GM13977 (cell line): ENCODE results near the gene USP26.

ENCODE experiments used
- DNase-seq: peaks from one replicate; pipeline ENCODE4 v3.0.0; 2012; ENCODE audit warnings: low spot score
- in situ Hi-C: fragments of 300-500 bp; cut with MboI; formaldehyde crosslinking; loops from one replicate; pipeline ENCODE4 v1.12.0; 2022; ENCODE audit warnings: low sequenced_read_pairs, low pct_unique_long_range_greater_than_20kb, mixed read lengths, inconsistent platforms; ENCODE audit not compliant: unreplicated experiment
- TF ChIP-seq, protein P1 (sequence below): IDR thresholded peaks from 2 replicates; pipeline ENCODE4 v1.5.1; 2012; ENCODE audit warnings: mild to moderate bottlenecking, control low read depth; ENCODE audit not compliant: insufficient read depth; ENCODE audit errors: extremely low read depth, missing control alignments

Gene USP26, protein sequence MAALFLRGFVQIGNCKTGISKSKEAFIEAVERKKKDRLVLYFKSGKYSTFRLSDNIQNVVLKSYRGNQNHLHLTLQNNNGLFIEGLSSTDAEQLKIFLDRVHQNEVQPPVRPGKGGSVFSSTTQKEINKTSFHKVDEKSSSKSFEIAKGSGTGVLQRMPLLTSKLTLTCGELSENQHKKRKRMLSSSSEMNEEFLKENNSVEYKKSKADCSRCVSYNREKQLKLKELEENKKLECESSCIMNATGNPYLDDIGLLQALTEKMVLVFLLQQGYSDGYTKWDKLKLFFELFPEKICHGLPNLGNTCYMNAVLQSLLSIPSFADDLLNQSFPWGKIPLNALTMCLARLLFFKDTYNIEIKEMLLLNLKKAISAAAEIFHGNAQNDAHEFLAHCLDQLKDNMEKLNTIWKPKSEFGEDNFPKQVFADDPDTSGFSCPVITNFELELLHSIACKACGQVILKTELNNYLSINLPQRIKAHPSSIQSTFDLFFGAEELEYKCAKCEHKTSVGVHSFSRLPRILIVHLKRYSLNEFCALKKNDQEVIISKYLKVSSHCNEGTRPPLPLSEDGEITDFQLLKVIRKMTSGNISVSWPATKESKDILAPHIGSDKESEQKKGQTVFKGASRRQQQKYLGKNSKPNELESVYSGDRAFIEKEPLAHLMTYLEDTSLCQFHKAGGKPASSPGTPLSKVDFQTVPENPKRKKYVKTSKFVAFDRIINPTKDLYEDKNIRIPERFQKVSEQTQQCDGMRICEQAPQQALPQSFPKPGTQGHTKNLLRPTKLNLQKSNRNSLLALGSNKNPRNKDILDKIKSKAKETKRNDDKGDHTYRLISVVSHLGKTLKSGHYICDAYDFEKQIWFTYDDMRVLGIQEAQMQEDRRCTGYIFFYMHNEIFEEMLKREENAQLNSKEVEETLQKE

DNA sequence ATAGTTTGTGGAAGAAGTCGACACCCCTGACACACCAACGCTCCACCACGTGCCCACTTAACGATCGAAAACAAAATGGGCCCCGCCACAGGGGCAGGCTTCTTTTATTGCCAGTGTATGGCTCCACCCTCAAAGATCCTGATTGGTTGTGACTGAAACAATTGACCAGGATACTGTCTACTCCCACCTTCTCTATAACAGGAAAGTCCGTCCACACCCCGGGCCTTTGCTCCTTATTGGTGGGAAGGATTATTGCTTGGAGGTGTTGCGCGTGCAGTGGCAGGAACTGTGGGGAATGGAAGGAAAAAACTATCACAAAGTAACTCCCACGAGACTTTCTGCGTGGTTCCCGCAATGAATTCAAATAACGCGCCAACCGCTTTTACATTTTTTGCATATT lies at the start of gene USP26:
Gene USP26, minus strand, starts transcription at position 79 of the 400 bp plus-strand sequence. CDS start 68,889 bp downstream, outside the sequence.
- in situ Hi-C loops = no loop called here
- TF ChIP-seq, protein P1, sequence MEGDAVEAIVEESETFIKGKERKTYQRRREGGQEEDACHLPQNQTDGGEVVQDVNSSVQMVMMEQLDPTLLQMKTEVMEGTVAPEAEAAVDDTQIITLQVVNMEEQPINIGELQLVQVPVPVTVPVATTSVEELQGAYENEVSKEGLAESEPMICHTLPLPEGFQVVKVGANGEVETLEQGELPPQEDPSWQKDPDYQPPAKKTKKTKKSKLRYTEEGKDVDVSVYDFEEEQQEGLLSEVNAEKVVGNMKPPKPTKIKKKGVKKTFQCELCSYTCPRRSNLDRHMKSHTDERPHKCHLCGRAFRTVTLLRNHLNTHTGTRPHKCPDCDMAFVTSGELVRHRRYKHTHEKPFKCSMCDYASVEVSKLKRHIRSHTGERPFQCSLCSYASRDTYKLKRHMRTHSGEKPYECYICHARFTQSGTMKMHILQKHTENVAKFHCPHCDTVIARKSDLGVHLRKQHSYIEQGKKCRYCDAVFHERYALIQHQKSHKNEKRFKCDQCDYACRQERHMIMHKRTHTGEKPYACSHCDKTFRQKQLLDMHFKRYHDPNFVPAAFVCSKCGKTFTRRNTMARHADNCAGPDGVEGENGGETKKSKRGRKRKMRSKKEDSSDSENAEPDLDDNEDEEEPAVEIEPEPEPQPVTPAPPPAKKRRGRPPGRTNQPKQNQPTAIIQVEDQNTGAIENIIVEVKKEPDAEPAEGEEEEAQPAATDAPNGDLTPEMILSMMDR = no peak
- DNase-seq = no peak

DNA sequence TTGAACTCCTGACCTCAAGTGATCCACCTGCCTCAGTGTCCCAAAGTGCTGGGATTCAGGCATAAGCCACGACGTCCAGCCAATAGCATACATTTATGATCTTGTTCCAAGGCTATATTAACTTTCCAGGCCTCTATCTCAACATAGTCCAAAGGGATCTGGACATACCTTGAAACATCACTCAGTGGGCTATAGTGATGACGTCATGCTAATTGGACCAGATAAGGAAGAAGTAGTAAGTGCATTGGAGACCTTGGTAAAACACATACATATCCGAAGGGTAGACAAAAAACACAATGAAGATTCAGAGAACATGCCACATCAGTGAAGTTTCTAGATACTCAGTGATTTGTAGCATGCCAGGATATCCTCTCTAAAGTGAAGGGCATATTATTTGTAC lies 37.4 kb upstream of the USP26 start:
- TF ChIP-seq, protein P1 = no peak
- no peak for DNase-seq
- in situ Hi-C loops = no loop called here

DNA sequence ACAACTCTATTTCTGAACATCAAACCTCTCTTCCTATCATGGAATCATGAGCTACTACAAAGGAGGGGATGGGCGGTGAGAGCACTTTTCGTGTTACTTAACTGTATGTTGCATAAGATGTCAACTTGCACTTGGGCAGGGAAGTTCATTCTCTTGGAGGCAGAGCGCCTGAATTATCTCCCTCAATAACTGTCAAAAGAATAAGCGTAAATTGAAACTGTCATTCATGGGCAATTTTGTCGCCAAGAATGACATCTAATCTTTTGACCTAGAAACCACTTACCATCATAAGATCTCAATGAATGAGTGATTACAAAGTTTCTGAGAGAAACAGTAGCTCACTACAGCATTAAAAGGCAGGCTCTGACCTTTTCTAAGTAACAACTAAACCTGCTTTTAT lies 23.5 kb upstream of the USP26 start:
- DNase-seq = no peak
- in situ Hi-C loops = no loop called here
- TF ChIP-seq, protein P1 = no peak

DNA sequence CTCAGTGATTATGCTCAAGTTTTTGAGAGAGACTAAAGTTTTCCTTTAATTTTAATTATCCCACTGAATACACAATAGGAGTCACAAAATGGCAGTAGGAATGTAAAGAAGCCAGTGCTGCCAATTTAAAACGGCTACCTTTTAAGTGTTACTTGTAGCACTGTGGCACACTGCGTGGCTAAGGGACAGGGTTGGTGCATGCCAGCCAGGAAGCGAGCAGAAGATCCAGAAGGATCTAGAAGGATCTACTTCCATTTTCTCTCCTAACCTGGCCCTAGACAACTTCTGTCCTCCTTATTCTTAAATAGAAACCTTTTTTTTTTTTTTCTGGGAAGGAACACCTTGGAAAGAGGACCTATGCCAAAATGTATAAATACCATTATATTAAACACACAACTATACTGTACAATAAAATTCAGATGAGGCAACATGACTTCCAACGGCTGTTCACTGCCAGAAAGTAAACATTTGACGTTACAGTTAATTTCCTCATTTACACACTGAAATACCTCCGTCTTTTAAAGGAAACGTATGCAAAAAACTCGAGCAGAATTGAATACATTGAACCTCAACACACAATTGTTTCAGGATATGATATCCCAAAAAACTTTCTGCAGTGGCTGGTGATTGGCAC lies 2.7 kb downstream of the USP26 start:
- no peak for DNase-seq
- in situ Hi-C loops = no loop called here
- TF ChIP-seq, protein P1 = no peak

DNA sequence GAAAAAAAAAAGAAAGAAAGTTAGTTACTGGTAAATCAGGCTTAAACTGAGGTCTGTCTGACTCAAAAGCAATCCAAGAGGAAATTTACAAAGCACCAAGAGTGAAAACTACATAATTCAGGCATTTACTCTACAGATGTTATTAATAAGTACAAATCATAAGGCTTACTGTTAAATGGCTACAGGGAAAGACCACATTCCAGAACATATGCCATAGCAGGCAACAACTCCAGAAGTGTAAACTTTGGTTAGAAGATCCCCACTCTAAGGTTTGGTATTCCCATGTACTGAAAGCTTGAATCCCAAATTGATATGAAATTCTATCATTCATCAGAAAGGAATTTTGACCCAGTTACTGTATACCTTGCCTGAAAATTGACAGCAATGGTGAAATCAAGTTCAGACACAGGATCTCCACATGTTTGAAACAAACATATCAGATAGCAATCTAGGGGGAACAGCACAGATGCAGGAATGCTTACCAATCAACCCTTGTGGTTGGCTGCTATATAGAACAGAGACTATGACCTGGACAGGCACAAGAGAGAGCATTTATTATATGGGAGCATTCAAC lies 6.6 kb downstream of the USP26 start:
- in situ Hi-C loops = no loop called here
- TF ChIP-seq, protein P1 = no peak
- DNase-seq = no peak

DNA sequence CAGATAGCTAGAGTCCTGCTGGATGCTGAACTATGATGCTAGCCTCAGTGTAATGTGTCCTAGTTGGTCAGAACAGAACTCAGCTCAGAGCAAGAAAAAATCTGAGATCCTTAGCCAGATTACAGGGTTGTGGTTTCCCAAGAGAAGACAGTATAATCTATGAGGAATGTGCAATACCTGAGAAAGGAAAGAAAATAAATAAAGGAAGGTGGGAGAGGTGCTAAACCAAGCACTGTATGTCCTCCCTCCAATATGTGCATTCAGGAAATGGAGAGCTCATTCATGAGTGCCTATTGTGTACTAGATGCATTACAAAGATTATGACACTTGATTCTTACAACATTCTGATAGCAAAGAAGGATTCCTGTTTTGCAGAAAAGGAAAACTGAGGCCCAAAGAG lies 7.5 kb downstream of the USP26 start:
- in situ Hi-C loops = no loop called here
- TF ChIP-seq, protein P1 = no peak
- DNase-seq = no peak
